GM19023 (cell line): ENCODE data around the gene RPAP2.

ENCODE experiments used
- ATAC-seq: cut with Tn5 transposase; IDR thresholded peaks from one replicate; pipeline ENCODE4 v1.9.1; 2021; ENCODE audit warnings: mild to moderate bottlenecking, moderate library complexity; ENCODE audit not compliant: unreplicated experiment

Gene RPAP2

GRCh38 chr1:92445865-92446264 is 147.0 kb downstream of the RPAP2 start:
- no peak for ATAC-seq

- no peak for ATAC-seq
These were observed 147.7 kb downstream of the RPAP2 start for GRCh38 chr1:92446546-92446945.

- ATAC-seq, result no peak
These were observed 148.3 kb downstream of the RPAP2 start for GRCh38 chr1:92447033-92447681.

- no peak for ATAC-seq
These were observed 149.1 kb downstream of the RPAP2 start for GRCh38 chr1:92447976-92448375.
